Progenitor cell of endocrine pancreas (in vitro differentiated cells): Measurements from ENCODE around the gene AGFG1. TPM values are rescaled to one million over a fixed set of nuclear protein-coding genes. Genes with fewer than 3 reads are reported as not detected.

Experiments used
- DNase-seq: peaks from one replicate; pipeline ENCODE4 v3.0.0; 2021; ENCODE audit warnings: low spot score; ENCODE audit not compliant: unreplicated experiment
- H3K27ac Mint-ChIP-seq: 2 replicates; pipeline ENCODE4 v1.8.0; 2021; ENCODE audit warnings: mild to moderate bottlenecking, moderate library complexity, mixed read lengths
- H3K27me3 Mint-ChIP-seq: 2 replicates; pipeline ENCODE4 v1.8.0; 2021; ENCODE audit warnings: mixed read lengths
- H3K36me3 Mint-ChIP-seq: 2 replicates; pipeline ENCODE4 v1.8.0; 2022; ENCODE audit warnings: mixed read lengths; ENCODE audit not compliant: insufficient read depth
- H3K4me1 Mint-ChIP-seq: 2 replicates; pipeline ENCODE4 v1.8.0; 2021; ENCODE audit warnings: low read depth, mixed read lengths
- H3K4me3 Mint-ChIP-seq: 2 replicates; pipeline ENCODE4 v1.8.0; 2021; ENCODE audit warnings: low read depth, mild to moderate bottlenecking, moderate library complexity, mixed read lengths
- H3K9me3 Mint-ChIP-seq: 2 replicates; pipeline ENCODE4 v1.8.0; 2021; ENCODE audit warnings: low read depth, mixed read lengths
- total RNA-seq: library from RNA; stranded (reverse); gene quantifications from 2 replicates; pipeline ENCODE4 v1.2.1, GENCODE V29; 2021
- TF ChIP-seq, protein P1 (sequence below): fragments of 200-600 bp; sonication (generic); IDR thresholded peaks from one replicate; pipeline ENCODE4 v1.5.0; 2021; ENCODE audit warnings: antibody characterized with exemption, mild to moderate bottlenecking; ENCODE audit not compliant: unreplicated experiment

The AGFG1 gene
- total RNA-seq, 1 donor from 2014 or later, result 74.5 TPM

GRCh38 chr2:227455200-227455599 lies 16.8 kb upstream of the AGFG1 start:
- Mint-ChIP-seq H3K4me3 (no peak overlapping the region), H3K27ac (no peak overlapping the region), H3K4me1 (peaks cover 23% of the 10 kb centered on the region), H3K27me3 (no peaks in the 10 kb centered on the region), H3K9me3 (no peaks in the 10 kb centered on the region), H3K36me3 (no peaks in the 10 kb centered on the region)
- TF ChIP-seq, protein P1, sequence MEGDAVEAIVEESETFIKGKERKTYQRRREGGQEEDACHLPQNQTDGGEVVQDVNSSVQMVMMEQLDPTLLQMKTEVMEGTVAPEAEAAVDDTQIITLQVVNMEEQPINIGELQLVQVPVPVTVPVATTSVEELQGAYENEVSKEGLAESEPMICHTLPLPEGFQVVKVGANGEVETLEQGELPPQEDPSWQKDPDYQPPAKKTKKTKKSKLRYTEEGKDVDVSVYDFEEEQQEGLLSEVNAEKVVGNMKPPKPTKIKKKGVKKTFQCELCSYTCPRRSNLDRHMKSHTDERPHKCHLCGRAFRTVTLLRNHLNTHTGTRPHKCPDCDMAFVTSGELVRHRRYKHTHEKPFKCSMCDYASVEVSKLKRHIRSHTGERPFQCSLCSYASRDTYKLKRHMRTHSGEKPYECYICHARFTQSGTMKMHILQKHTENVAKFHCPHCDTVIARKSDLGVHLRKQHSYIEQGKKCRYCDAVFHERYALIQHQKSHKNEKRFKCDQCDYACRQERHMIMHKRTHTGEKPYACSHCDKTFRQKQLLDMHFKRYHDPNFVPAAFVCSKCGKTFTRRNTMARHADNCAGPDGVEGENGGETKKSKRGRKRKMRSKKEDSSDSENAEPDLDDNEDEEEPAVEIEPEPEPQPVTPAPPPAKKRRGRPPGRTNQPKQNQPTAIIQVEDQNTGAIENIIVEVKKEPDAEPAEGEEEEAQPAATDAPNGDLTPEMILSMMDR, result no peak
- no peak for DNase-seq

GRCh38 chr2:227456102-227456501 lies 15.9 kb upstream of the AGFG1 start:
- Mint-ChIP-seq H3K27me3 (no peaks in the 10 kb centered on the region), H3K4me3 (no peak overlapping the region), H3K4me1 (peaks cover 14% of the 10 kb centered on the region), H3K9me3 (no peaks in the 10 kb centered on the region), H3K27ac (no peak overlapping the region), H3K36me3 (no peaks in the 10 kb centered on the region)
- TF ChIP-seq, protein P1, result no peak
- DNase-seq, result no peak

DNA sequence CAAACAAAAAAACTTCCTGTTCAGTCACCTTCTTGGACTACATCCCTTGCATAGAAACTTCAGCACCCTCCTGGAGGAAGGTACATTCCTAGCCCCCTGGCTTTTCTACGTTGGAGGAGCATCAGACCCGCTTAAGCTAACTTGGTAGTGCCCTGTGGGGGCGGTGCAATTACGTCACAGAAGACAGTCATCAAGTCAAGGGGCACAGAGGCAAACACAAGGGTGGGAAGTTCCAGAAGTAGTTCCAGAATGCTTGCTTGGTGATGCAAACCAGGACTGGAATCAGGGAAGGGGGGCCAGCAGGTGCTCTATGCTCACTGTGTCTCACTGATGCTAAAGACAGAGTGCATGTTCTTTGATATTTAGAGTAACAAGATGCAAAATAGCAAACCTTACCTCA lies 15.2 kb upstream of the AGFG1 start:
- Mint-ChIP-seq H3K36me3 (no peaks in the 10 kb centered on the region), H3K4me3 (no peak overlapping the region), H3K4me1 (peaks cover 9% of the 10 kb centered on the region), H3K27ac (no peak overlapping the region), H3K27me3 (no peaks in the 10 kb centered on the region), H3K9me3 (no peaks in the 10 kb centered on the region)
- TF ChIP-seq, protein P1, result no peak
- no peak for DNase-seq

DNA sequence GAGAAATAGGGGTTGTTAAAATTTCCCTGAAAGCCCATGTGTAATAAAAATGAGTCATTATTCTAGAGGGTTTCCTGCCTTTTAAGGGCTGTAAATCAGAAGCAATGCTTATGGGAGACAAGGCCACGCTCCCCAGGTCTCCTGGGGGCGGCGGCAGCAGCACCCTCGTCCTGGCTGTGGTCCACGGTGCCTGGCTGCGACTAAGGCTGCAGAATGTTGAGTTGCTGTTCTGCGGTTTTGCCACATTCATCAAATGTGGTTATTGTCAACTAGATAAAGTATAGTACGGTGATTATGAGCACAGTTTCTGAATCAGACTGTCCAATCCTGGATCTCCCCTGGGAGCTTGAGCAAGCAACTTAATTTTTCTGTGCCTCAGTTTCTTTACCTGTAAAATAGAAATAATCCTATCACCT lies 11.9 kb upstream of the AGFG1 start:
- TF ChIP-seq, protein P1, result no peak
- no peak overlapping the region for H3K4me3 Mint-ChIP-seq
- no peaks in the 10 kb centered on the region for H3K27me3 Mint-ChIP-seq
- H3K9me3 Mint-ChIP-seq, result no peaks in the 10 kb centered on the region
- no peak overlapping the region for H3K27ac Mint-ChIP-seq
- no peak for DNase-seq
- H3K36me3 Mint-ChIP-seq, result no peaks in the 10 kb centered on the region
- H3K4me1 Mint-ChIP-seq, result peaks cover 4% of the 10 kb centered on the region

DNA sequence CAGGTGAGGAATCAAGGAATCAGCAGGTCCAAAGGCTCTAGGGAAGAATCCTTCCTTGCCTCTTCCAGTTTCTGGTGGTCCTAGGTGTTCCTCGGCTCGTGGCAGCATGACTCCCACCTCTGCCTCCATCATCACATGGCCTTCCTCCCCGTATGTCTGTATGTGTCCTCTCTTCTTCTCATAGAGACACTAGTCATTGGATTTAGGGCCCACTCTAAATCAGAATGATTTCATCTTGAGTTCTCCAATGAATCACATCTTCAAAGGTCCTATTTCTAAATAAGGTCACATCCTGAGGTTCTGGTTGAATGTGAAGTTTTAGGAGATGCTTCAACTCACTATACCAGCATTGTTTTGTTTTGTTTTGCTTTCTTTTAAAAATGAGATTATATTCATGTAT lies 11.1 kb upstream of the AGFG1 start:
- no peaks in the 10 kb centered on the region for H3K27me3 Mint-ChIP-seq
- no peaks in the 10 kb centered on the region for H3K36me3 Mint-ChIP-seq
- peaks cover 2% of the 10 kb centered on the region for H3K4me1 Mint-ChIP-seq
- no peaks in the 10 kb centered on the region for H3K9me3 Mint-ChIP-seq
- no peak overlapping the region for H3K27ac Mint-ChIP-seq
- TF ChIP-seq, protein P1, result no peak
- H3K4me3 Mint-ChIP-seq, result no peak overlapping the region
- DNase-seq, result no peak
